Testis (tissue), 2 donors: ENCODE results near the gene HSF5.
"Not testable (repeated sequence)": the region's sequence is repeated elsewhere in the genome, so short reads cannot be mapped to it uniquely, and the experiment has no call there.

ENCODE experiments used
- POLR2A ChIP-seq: fragments of 450-650 bp; IDR thresholded peaks from one replicate; pipeline ENCODE4 v1.6.1; 2017; ENCODE audit warnings: antibody characterized with exemption, mild to moderate bottlenecking, moderate library complexity
- TF ChIP-seq, protein P1 (sequence below), 3 experiments: fragments of 450-650 bp in 2 of 3; fragments of 200-600 bp in 1 of 3; sonication (generic) in 1 of 3; IDR thresholded peaks; one replicate each; pipeline ENCODE4 v1.5.1; 2016 to 2019; ENCODE audit warnings: antibody characterized with exemption in 3 of 3, mild to moderate bottlenecking in 2 of 3, moderate library complexity in 1 of 3

DNA sequence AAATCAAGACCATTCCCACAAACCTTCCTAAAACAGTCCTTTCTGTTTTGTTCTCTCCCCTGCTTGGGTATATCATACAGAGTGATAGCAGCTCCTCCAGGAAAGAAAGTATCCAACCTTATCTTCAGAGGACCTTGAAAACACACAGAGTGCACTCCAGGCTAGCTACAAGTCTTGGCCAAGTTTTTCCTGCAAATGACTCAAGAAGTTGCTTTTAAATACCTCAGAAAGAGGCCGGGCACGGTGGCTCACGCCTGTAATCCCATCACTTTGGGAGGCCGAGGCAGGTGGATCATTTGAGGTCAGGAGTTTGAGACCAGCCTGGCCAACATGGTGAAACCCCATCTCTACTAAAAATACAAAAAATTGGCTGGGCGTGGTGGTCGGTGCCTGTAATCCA is 14.9 kb upstream of the HSF5 start:
- TF ChIP-seq, protein P1, sequence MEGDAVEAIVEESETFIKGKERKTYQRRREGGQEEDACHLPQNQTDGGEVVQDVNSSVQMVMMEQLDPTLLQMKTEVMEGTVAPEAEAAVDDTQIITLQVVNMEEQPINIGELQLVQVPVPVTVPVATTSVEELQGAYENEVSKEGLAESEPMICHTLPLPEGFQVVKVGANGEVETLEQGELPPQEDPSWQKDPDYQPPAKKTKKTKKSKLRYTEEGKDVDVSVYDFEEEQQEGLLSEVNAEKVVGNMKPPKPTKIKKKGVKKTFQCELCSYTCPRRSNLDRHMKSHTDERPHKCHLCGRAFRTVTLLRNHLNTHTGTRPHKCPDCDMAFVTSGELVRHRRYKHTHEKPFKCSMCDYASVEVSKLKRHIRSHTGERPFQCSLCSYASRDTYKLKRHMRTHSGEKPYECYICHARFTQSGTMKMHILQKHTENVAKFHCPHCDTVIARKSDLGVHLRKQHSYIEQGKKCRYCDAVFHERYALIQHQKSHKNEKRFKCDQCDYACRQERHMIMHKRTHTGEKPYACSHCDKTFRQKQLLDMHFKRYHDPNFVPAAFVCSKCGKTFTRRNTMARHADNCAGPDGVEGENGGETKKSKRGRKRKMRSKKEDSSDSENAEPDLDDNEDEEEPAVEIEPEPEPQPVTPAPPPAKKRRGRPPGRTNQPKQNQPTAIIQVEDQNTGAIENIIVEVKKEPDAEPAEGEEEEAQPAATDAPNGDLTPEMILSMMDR (IDR thresholded peaks at IDR 0.05), result not testable (repeated sequence)
- TF ChIP-seq POLR2A, result not testable (repeated sequence)
